ENCODE measurements around the gene ACHE. TPM values are rescaled to one million over a fixed set of nuclear protein-coding genes. Genes with fewer than 3 reads are reported as not detected.

ACHE gene
- total and polyA plus RNA-seq, 2 of the 13 experiments (the other 11 are each of a cell fraction or from before 2014, with no cell fraction given) = 0.18 to 0.40 TPM

- TF ChIP-seq AFF4 (CRISPR knock-in tag; IDR thresholded peaks at IDR 0.05) (no peak), KAT8 (CRISPR knock-in tag; IDR thresholded peaks at IDR 0.05) (peak; percentile 37; the same call in 1 of the 2 replicates), HOXA5 (CRISPR knock-in tag; IDR thresholded peaks at IDR 0.05) (peak; percentile 30; the same call in 1 of the 2 replicates), ZNF766 (CRISPR knock-in tag; IDR thresholded peaks at IDR 0.05; ENCODE audit: borderline replicate concordance) (no peak), HNF1B (CRISPR knock-in tag; IDR thresholded peaks at IDR 0.05) (peak; percentile 78), FOXO1 (CRISPR knock-in tag; IDR thresholded peaks at IDR 0.05) (peak; percentile 38; the same call in 1 of the 2 replicates), MYNN (CRISPR knock-in tag; IDR thresholded peaks at IDR 0.05; ENCODE audit: low read depth) (0 out of 2 replicates have a peak, but pooled peaks have one; percentile 61), TBX2 (CRISPR knock-in tag; IDR thresholded peaks at IDR 0.05; ENCODE audit: borderline replicate concordance) (peak; percentile 70), HMGXB4 (CRISPR knock-in tag; IDR thresholded peaks at IDR 0.05; ENCODE audit: borderline replicate concordance in 1 of 2, low read depth in 1 of 2) (peak; percentile 62 to 76), ETS1 (CRISPR knock-in tag; IDR thresholded peaks at IDR 0.05) (no peak), ZNF136 (CRISPR knock-in tag; IDR thresholded peaks at IDR 0.05; ENCODE audit: low read depth) (0 out of 2 replicates have a peak, but pooled peaks have one; percentile 65), UBTF (CRISPR knock-in tag; IDR thresholded peaks at IDR 0.05) (peak; percentile 46), POLR2G (IDR thresholded peaks at IDR 0.05; ENCODE audit: low read depth, low read length) (peak; percentile 64; the same call in 1 of the 2 replicates), ZUFSP (CRISPR knock-in tag; IDR thresholded peaks at IDR 0.05; ENCODE audit: borderline replicate concordance) (no peak)
Observed at GRCh38 chr7:100852048-100852872, 43.4 kb downstream of the ACHE start, which contains the start of gene SLC12A9 (continued).

All from HepG2 (cell line).